ENCODE measurements around the gene SLC24A3.

The SLC24A3 gene

DNA sequence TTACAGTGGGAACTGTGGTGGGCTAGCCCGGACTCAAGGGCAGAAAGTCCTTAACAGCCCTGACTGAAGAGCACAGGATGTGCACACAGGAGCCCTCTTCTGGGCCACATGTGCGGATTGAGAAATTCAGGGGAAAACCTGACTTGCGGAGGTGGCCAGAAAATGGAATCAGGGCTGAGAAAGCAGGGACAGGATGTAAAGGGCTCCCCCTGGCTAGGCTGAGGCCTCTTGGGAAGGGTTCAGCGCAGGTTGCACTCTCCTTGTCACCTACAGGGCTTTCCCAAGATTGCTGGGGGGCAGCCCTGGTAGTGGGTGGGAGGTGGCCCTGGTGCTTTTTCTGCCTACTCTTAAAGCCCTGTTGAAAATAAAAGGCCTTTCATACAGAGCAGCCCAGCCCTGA is 251.2 kb downstream of the SLC24A3 start:
- no peaks in the 10 kb centered on the region for H3K4me1 Mint-ChIP-seq (ENCODE audit: low read depth)
- H3K9me3 Mint-ChIP-seq, result no peaks in the 10 kb centered on the region
- no peak overlapping the region for H3K4me3 Mint-ChIP-seq
- no peak for DNase-seq (ENCODE audit: low spot score)
- no peaks in the 10 kb centered on the region for H3K36me3 Mint-ChIP-seq (ENCODE audit: low read depth)
- H3K27ac Mint-ChIP-seq, result no peak overlapping the region
- H3K27me3 Mint-ChIP-seq (ENCODE audit: low read depth), result no peaks in the 10 kb centered on the region

DNA sequence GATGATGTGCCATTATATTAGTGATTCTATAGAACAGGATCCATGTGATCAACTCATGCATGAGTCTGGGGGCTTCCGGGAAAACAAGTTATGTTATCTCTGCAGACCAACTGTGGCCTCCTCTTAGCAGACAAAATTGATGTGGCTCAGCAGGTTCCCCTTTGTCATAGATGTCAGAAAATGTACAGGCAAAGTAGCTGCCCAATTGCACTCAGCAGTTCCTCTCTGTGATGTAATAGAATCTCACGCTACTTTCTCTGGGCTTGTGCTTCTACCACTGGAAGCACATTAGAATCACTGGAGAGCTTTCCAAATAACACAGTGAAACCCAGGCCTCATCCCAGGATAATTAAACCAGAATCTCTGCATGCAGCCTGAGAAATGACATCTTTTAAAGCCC is 253.1 kb downstream of the SLC24A3 start:
- no peaks in the 10 kb centered on the region for H3K36me3 Mint-ChIP-seq (ENCODE audit: low read depth)
- no peaks in the 10 kb centered on the region for H3K27me3 Mint-ChIP-seq (ENCODE audit: low read depth)
- no peak overlapping the region for H3K27ac Mint-ChIP-seq
- DNase-seq (ENCODE audit: low spot score), result no peak
- H3K9me3 Mint-ChIP-seq, result no peaks in the 10 kb centered on the region
- H3K4me3 Mint-ChIP-seq, result no peak overlapping the region
- H3K4me1 Mint-ChIP-seq (ENCODE audit: low read depth), result no peaks in the 10 kb centered on the region

DNA sequence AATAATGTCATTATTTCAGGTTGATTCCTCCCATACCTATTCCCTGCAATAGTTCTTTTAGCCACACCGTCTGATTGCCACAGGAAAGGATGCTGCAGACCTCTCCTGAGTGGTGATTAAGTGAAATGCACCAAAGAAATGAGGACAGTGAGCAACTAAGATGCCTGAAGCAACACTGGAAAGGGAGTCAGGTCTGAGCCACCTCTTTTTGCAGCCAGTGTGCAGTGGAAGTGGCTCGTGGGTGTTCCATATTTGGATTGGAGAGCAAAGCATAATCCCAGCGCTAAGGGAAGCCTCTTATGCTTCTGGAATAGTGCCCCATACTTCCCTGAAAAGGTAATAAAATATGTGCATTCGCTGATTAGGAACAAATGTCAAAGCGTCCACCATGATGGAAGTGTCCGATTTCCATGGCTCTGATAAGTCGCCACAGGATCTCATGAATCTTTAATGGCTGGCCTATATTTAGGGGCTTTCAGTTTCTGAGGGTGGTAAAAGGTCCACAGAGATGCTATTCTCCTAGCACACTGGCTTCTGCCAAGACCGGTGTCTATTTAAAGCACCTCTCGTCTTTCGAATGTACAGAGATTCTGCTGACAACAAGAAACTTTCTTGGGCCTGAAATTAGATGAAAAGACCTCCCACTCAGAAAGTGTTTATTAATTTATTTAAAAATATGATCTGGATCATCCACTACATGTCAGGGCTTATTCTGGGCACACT is 253.9 kb downstream of the SLC24A3 start:
- DNase-seq (ENCODE audit: low spot score), result no peak
- Mint-ChIP-seq H3K27me3 (ENCODE audit: low read depth) (no peaks in the 10 kb centered on the region), H3K4me1 (ENCODE audit: low read depth) (no peaks in the 10 kb centered on the region), H3K36me3 (ENCODE audit: low read depth) (no peaks in the 10 kb centered on the region), H3K4me3 (no peak overlapping the region), H3K9me3 (no peaks in the 10 kb centered on the region), H3K27ac (no peak overlapping the region)

- DNase-seq (ENCODE audit: low spot score), result no peak
- Mint-ChIP-seq H3K36me3 (ENCODE audit: low read depth) (no peaks in the 10 kb centered on the region), H3K27ac (no peak overlapping the region), H3K4me3 (no peak overlapping the region), H3K9me3 (no peaks in the 10 kb centered on the region), H3K4me1 (ENCODE audit: low read depth) (no peaks in the 10 kb centered on the region), H3K27me3 (ENCODE audit: low read depth) (no peaks in the 10 kb centered on the region)
Observed at GRCh38 chr20:19473216-19473921, 260.9 kb downstream of the SLC24A3 start.

GRCh38 chr20:19473922-19474286 is 261.5 kb downstream of the SLC24A3 start:
- Mint-ChIP-seq H3K4me1 (ENCODE audit: low read depth) (no peaks in the 10 kb centered on the region), H3K27ac (no peak overlapping the region)
- DNase-seq (ENCODE audit: low spot score), result no peak

GRCh38 chr20:19478320-19478895 is 266.0 kb downstream of the SLC24A3 start:
- H3K27ac Mint-ChIP-seq, result no peak overlapping the region
- H3K9me3 Mint-ChIP-seq, result no peaks in the 10 kb centered on the region
- no peaks in the 10 kb centered on the region for H3K36me3 Mint-ChIP-seq (ENCODE audit: low read depth)
- H3K27me3 Mint-ChIP-seq (ENCODE audit: low read depth), result no peaks in the 10 kb centered on the region
- H3K4me3 Mint-ChIP-seq, result no peak overlapping the region
- no peak for DNase-seq (ENCODE audit: low spot score)
- no peaks in the 10 kb centered on the region for H3K4me1 Mint-ChIP-seq (ENCODE audit: low read depth)

More at GRCh38 chr20:19473922-19474286, 261.5 kb downstream of the SLC24A3 start:
- no peaks in the 10 kb centered on the region for H3K27me3 Mint-ChIP-seq (ENCODE audit: low read depth)
- H3K9me3 Mint-ChIP-seq, result no peaks in the 10 kb centered on the region
- H3K36me3 Mint-ChIP-seq (ENCODE audit: low read depth), result no peaks in the 10 kb centered on the region
- no peak overlapping the region for H3K4me3 Mint-ChIP-seq

- Mint-ChIP-seq H3K27ac (no peak overlapping the region), H3K36me3 (ENCODE audit: low read depth) (no peaks in the 10 kb centered on the region), H3K9me3 (no peaks in the 10 kb centered on the region), H3K4me1 (ENCODE audit: low read depth) (no peaks in the 10 kb centered on the region), H3K27me3 (ENCODE audit: low read depth) (no peaks in the 10 kb centered on the region), H3K4me3 (no peak overlapping the region)
- no peak for DNase-seq (ENCODE audit: low spot score)
Observed at GRCh38 chr20:19482726-19483125, 270.3 kb downstream of the SLC24A3 start.

GRCh38 chr20:19483309-19483708 is 270.9 kb downstream of the SLC24A3 start:
- H3K36me3 Mint-ChIP-seq (ENCODE audit: low read depth), result no peaks in the 10 kb centered on the region
- H3K4me1 Mint-ChIP-seq (ENCODE audit: low read depth), result no peaks in the 10 kb centered on the region
- DNase-seq (ENCODE audit: low spot score), result no peak
- no peaks in the 10 kb centered on the region for H3K9me3 Mint-ChIP-seq
- no peak overlapping the region for H3K27ac Mint-ChIP-seq
- no peaks in the 10 kb centered on the region for H3K27me3 Mint-ChIP-seq (ENCODE audit: low read depth)
- H3K4me3 Mint-ChIP-seq, result no peak overlapping the region

GRCh38 chr20:19486446-19486845 is 274.0 kb downstream of the SLC24A3 start:
- Mint-ChIP-seq H3K4me3 (no peak overlapping the region), H3K27me3 (ENCODE audit: low read depth) (no peaks in the 10 kb centered on the region), H3K9me3 (no peaks in the 10 kb centered on the region), H3K27ac (no peak overlapping the region), H3K36me3 (ENCODE audit: low read depth) (no peaks in the 10 kb centered on the region), H3K4me1 (ENCODE audit: low read depth) (no peaks in the 10 kb centered on the region)
- DNase-seq (ENCODE audit: low spot score), result no peak

DNA sequence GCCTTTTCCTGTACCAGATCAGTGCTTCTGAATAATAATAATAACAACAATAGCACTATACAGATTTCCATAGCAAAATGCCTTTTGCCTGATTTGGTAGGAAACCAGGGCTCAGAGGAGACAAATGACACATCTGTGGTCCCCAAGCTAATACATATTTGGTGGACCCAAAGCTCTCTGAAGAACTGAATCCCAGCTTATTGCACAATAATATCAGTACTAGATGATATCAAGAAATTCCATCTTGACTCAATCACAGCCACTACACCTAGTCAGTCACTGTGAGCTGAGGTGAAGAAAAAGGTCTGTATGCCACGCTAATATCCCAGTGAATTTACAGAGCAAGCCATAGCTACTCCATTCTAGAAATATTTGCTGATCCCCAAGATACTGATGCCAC is 275.0 kb downstream of the SLC24A3 start:
- no peak overlapping the region for H3K4me3 Mint-ChIP-seq
- no peaks in the 10 kb centered on the region for H3K9me3 Mint-ChIP-seq
- no peak overlapping the region for H3K27ac Mint-ChIP-seq
- no peaks in the 10 kb centered on the region for H3K27me3 Mint-ChIP-seq (ENCODE audit: low read depth)
- no peak for DNase-seq (ENCODE audit: low spot score)
- no peaks in the 10 kb centered on the region for H3K4me1 Mint-ChIP-seq (ENCODE audit: low read depth)
- H3K36me3 Mint-ChIP-seq (ENCODE audit: low read depth), result no peaks in the 10 kb centered on the region

DNA sequence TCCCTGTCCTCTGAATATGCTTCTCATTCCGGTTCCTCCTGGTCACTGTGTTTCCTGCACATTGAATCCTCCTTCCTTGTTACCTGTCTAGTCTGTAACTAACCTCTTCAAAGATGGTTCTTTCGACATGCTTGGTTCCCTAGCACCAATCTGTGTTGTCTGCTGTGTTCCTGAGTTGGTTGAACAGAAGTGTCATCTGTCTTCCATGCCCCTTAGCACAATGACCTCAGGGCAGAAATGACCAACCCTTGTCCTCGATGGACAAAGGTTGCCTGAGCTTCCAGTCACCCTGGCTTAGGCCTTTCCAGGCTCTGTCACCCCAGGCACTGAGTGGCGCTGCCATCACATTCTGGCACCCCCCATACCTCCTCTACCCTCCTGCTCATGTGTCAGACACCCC is 278.8 kb downstream of the SLC24A3 start:
- no peak overlapping the region for H3K27ac Mint-ChIP-seq
- no peaks in the 10 kb centered on the region for H3K36me3 Mint-ChIP-seq (ENCODE audit: low read depth)
- no peaks in the 10 kb centered on the region for H3K27me3 Mint-ChIP-seq (ENCODE audit: low read depth)
- no peak overlapping the region for H3K4me3 Mint-ChIP-seq
- no peak for DNase-seq (ENCODE audit: low spot score)
- H3K9me3 Mint-ChIP-seq, result no peaks in the 10 kb centered on the region
- no peaks in the 10 kb centered on the region for H3K4me1 Mint-ChIP-seq (ENCODE audit: low read depth)

- no peaks in the 10 kb centered on the region for H3K27me3 Mint-ChIP-seq (ENCODE audit: low read depth)
- no peaks in the 10 kb centered on the region for H3K9me3 Mint-ChIP-seq
- H3K4me3 Mint-ChIP-seq, result no peak overlapping the region
- no peaks in the 10 kb centered on the region for H3K36me3 Mint-ChIP-seq (ENCODE audit: low read depth)
- no peak overlapping the region for H3K27ac Mint-ChIP-seq
- no peak for DNase-seq (ENCODE audit: low spot score)
- H3K4me1 Mint-ChIP-seq (ENCODE audit: low read depth), result no peaks in the 10 kb centered on the region
Observed at GRCh38 chr20:19492116-19492515, 279.7 kb downstream of the SLC24A3 start.

DNA sequence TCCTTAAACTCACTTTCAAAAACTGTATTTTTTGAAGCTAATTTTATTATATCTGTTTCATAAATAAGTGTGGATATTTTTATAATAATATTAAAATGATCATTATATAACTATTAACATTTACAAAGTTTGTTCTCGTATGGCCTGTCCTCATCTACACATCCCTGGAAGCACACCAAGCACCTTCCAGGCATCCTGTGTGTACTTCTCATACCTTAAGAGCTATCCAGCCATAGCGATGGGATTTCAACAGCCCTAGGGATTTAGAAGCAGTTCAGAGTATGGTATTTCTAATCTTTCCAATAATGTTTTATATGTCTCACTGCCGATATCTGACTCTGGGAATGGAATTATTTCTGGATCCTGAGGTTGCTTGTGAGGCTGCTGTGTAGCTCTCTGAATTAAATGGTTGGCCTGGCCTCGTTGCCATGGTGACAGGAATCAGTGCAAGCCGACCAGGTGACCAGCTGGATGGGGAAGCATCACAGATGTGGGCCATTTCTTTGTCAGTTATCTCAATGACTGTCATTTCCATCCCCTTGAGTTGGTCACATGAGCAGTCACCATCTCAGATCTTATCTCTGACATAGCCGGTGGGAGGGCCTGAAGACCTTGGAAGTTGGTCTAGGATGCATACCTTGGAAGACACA is 280.4 kb downstream of the SLC24A3 start:
- Mint-ChIP-seq H3K9me3 (no peaks in the 10 kb centered on the region), H3K27ac (no peak overlapping the region), H3K36me3 (ENCODE audit: low read depth) (no peaks in the 10 kb centered on the region), H3K27me3 (ENCODE audit: low read depth) (no peaks in the 10 kb centered on the region), H3K4me1 (ENCODE audit: low read depth) (no peaks in the 10 kb centered on the region), H3K4me3 (no peak overlapping the region)
- no peak for DNase-seq (ENCODE audit: low spot score)

DNA sequence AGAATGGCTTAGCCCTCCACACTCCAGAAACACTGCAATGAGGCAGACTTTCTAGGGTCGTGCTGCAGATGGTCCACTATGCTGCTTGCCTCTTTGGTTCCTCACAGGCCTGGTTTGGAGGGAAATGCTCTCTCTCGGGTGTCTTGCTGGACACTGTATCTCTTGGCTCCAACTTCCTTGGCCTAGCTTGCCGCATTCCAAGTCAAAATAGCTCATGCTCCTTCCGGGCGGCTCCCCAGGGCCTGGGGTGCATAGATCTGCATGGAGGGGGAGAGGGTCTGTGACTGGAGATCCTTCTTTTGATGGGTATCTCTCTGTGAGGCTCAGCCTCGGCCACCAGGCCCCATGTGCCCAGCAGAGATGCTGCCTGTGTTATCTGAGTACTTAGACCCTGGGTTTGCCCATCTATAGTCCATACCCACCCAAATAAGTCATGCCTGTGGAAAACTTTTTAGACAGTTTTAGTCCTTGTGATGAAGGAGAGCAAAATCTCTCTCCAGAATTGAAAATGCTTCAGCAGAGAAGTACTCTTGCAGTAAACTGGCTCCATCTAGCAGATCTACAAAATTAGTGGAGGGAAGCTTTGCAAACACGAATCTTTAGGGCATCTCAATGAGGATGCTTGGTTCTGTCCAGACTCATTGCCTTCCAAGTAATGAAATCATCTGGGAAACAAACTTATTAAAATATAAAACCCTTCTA is 281.5 kb downstream of the SLC24A3 start:
- no peak overlapping the region for H3K4me3 Mint-ChIP-seq

More for the DNA sequence above, 281.5 kb downstream of the SLC24A3 start:
- DNase-seq (ENCODE audit: low spot score), result no peak
- Mint-ChIP-seq H3K9me3 (no peaks in the 10 kb centered on the region), H3K27ac (no peak overlapping the region), H3K36me3 (ENCODE audit: low read depth) (no peaks in the 10 kb centered on the region), H3K27me3 (ENCODE audit: low read depth) (no peaks in the 10 kb centered on the region), H3K4me1 (ENCODE audit: low read depth) (peaks cover 5% of the 10 kb centered on the region)
